CD4-positive, alpha-beta T cell (primary cell): Measurements from ENCODE around the gene RNU6-7. TPM values are rescaled to one million over a fixed set of nuclear protein-coding genes. Genes with fewer than 3 reads are reported as not detected.
A peak's percentile ranks its signal among the peaks of the same experiment; 100 is the strongest.

Experiments
- ATAC-seq: fragments of 200-7000 bp; cut with Tn5 transposase; one replicate; pipeline ENCODE4 v1.10.0; 2022; ENCODE audit warnings: mild to moderate bottlenecking; ENCODE audit not compliant: poor library complexity
- CTCF ChIA-PET: fragments of 350-600 bp; sonication (Branson Sonifier 250); formaldehyde crosslinking; loops from one replicate; lab custom pipeline; 2021; ENCODE audit warnings: antibody characterized with exemption, inconsistent platforms; lab: Charles Lee
- POLR2A ChIA-PET: fragments of 350-600 bp; sonication (Branson Sonifier 250); formaldehyde crosslinking; loops from one replicate; lab custom pipeline; 2021; ENCODE audit warnings: antibody characterized with exemption, inconsistent platforms; lab: Charles Lee
- DNase-seq, 14 experiments: peaks; one replicate each; pipeline ENCODE4 v3.0.0-alpha.2; 2013 to 2020; ENCODE audit warnings: mixed read lengths in 2 of 14
- H3K27ac ChIP-seq, 2 donors: one replicate each; pipeline versions ENCODE4 v1.5.1 to v1.7.0; 2013; ENCODE audit warnings: low read length in 2 of 2, low read depth in 1 of 2, mild to moderate bottlenecking in 1 of 2
- H3K27me3 ChIP-seq, 2 experiments: 1 replicate in 1 of 2; 2 replicates in 1 of 2; pipeline versions ENCODE4 v1.6.1 to v1.7.0; 2013; ENCODE audit warnings: low read length in 2 of 2, control low read depth in 1 of 2, mild to moderate bottlenecking in 1 of 2, moderate library complexity in 1 of 2; ENCODE audit not compliant: insufficient read depth in 2 of 2, control insufficient read depth in 1 of 2
- H3K36me3 ChIP-seq: one replicate; pipeline ENCODE4 v1.6.1; 2013; ENCODE audit warnings: low read length, control low read depth; ENCODE audit not compliant: insufficient read depth
- H3K4me1 ChIP-seq: one replicate; pipeline ENCODE4 v1.6.1; 2013; ENCODE audit warnings: low read length, control low read depth; ENCODE audit not compliant: insufficient read depth
- H3K4me3 ChIP-seq: one replicate; pipeline ENCODE4 v1.5.1; 2013; ENCODE audit warnings: mild to moderate bottlenecking, low read length, moderate library complexity
- H3K9me3 ChIP-seq, 2 experiments: 1 replicate in 1 of 2; 2 replicates in 1 of 2; pipeline versions ENCODE4 v1.6.1 to v1.7.0; 2013; ENCODE audit warnings: low read length in 2 of 2, mild to moderate bottlenecking in 2 of 2, control low read depth in 1 of 2, moderate library complexity in 1 of 2; ENCODE audit not compliant: control insufficient read depth in 1 of 2, insufficient read depth in 1 of 2
- H3K27ac Mint-ChIP-seq: one replicate; pipeline ENCODE4 v1.8.0; 2020; ENCODE audit warnings: mixed read lengths
- H3K27me3 Mint-ChIP-seq: one replicate; pipeline ENCODE4 v1.8.0; 2021; ENCODE audit warnings: mixed read lengths
- H3K36me3 Mint-ChIP-seq: one replicate; pipeline ENCODE4 v1.8.0; 2021; ENCODE audit warnings: low read depth, mixed read lengths
- H3K4me1 Mint-ChIP-seq: one replicate; pipeline ENCODE4 v1.8.0; 2021; ENCODE audit warnings: low read depth, mixed read lengths
- H3K4me3 Mint-ChIP-seq: one replicate; pipeline ENCODE4 v1.8.0; 2020; ENCODE audit warnings: mild to moderate bottlenecking, mixed read lengths
- H3K9me3 Mint-ChIP-seq: one replicate; pipeline ENCODE4 v1.8.0; 2020; ENCODE audit warnings: mixed read lengths
- CTCF ChIP-seq: fragments of 200-600 bp; IDR thresholded peaks from one replicate; pipeline ENCODE4 v1.8.0; 2022; ENCODE audit warnings: antibody characterized with exemption, mild to moderate bottlenecking
- intact Hi-C, 2 experiments: fragments of 100-400 bp; cut with DNase I in 1 of 2; cut with micrococcal nuclease in 1 of 2; formaldehyde crosslinking; loops; one replicate each; pipeline versions ENCODE4 v1.15.1 to v1.9.0; 2023 to 2025; cut with DNase I, micrococcal nuclease
- total RNA-seq, 174 experiments: library from RNA in 2 of 174; stranded (reverse) in 2 of 174; gene quantifications; one replicate each; pipeline ENCODE4 v1.2.3 and lab custom pipeline; 2021 to 2026

The RNU6-7 gene
- total RNA-seq, 2 experiments from 2014 or later = not detected

DNA sequence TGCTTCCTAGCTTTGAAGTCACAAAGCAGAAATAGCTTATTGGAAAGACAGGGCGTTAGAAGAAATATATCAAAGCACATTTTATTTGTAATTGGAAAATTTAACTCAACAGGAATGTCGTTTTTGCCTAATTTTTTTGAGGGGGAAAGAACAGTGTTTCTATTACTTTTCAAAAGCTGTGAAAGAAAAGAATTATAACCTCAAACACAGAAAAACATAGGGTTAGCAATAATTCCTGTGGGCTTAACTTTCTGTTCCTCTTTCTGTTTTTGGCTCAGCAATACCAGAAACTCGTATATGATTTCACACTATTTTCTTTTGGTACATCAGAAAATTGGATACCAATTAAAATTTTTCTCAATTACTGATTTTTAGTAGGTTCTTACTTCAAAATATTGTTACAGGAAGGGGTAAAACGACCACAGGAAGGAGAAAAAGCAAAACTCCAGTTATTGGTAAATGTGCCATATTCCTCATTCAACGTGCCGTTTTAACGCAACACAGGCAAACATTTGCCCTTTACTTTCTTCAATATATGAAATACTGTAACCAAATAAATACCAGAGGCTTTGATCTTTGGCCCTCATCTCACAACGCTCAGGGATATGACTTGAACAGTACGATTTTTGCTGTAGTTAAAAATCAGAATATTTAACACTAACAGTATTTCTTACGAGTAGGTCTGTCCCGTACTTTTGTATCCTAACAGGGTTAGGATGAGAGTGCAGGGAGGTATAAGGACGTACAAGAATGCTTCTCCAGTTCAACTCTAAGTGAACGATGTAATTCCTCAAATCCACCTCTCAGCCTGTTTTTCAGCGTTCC is 1.3 kb upstream of the RNU6-7 start:
- Mint-ChIP-seq H3K9me3 (no peaks in the 10 kb centered on the region), H3K27ac (peak overlapping the region; percentile 100), H3K36me3 (peaks cover 33% of the 10 kb centered on the region), H3K4me3 (peak overlapping the region; percentile 93), H3K4me1 (peaks cover 30% of the 10 kb centered on the region), H3K27me3 (peaks cover 12% of the 10 kb centered on the region)
- ChIA-PET POLR2A (interaction anchor here (1.3 to 3.0 kb wide), 2 partner anchors 123 kb away, joined by 9 to 54 read pairs; partner anchors contain the start of gene ARHGAP5), CTCF (interaction anchor here (1.3 kb wide), 1 partner anchor 127 kb away, joined by 5 read pairs; no protein-coding TSS in a partner anchor)
- intact Hi-C loops = loop anchor here (5.0 to 10.0 kb wide), 8 partner anchors 52 to 1576 kb away; partner anchors contain the start of genes AP4S1 (in 1 of the 2), DTD2 (in 1 of the 2), HEATR5A (in 1 of the 2) and HECTD1 (in 1 of the 2)
- DNase-seq (no peak), ATAC-seq (no peak)
- no peaks in the 10 kb centered on the region for H3K9me3 ChIP-seq
- TF ChIP-seq CTCF = no peak
- peaks cover 0 to 3% of the 10 kb centered on the region in 2 experiments for H3K27me3 ChIP-seq
- H3K36me3 ChIP-seq = no peaks in the 10 kb centered on the region
- peak overlapping the region; percentile 47 to 98 for H3K27ac ChIP-seq
- peaks cover 26% of the 10 kb centered on the region for H3K4me1 ChIP-seq
- H3K4me3 ChIP-seq = peak overlapping the region; percentile 85

GRCh38 chr14:32201193-32201815 is 541 bp upstream of the RNU6-7 start:
- DNase-seq (peak; percentile 41 to 88 (median 66)), ATAC-seq (peak; percentile 33)
- H3K27me3 Mint-ChIP-seq = peaks cover 12% of the 10 kb centered on the region
- Histone ChIP-seq H3K27ac (peak overlapping the region; percentile 47 to 98), H3K27me3 (no peaks in the 10 kb centered on the region), H3K36me3 (no peaks in the 10 kb centered on the region), H3K4me3 (peak overlapping the region; percentile 85), H3K9me3 (no peaks in the 10 kb centered on the region), H3K4me1 (peaks cover 26% of the 10 kb centered on the region)
- H3K4me3 Mint-ChIP-seq = peak overlapping the region; percentile 93
- H3K4me1 Mint-ChIP-seq = peaks cover 30% of the 10 kb centered on the region
- H3K36me3 Mint-ChIP-seq = peaks cover 33% of the 10 kb centered on the region
- ChIA-PET POLR2A (interaction anchor here (3.0 kb wide), 1 partner anchor 124 kb away, joined by 54 read pairs; the partner anchor contains the start of gene ARHGAP5), CTCF (no interaction called here)
- H3K9me3 Mint-ChIP-seq = no peaks in the 10 kb centered on the region
- intact Hi-C loops = loop anchor here (5.0 to 10.0 kb wide), 8 partner anchors 51 to 1577 kb away; partner anchors contain the start of genes AP4S1 (in 1 of the 2), DTD2 (in 1 of the 2), HEATR5A (in 1 of the 2) and HECTD1 (in 1 of the 2)
- TF ChIP-seq CTCF = no peak
- peak overlapping the region; percentile 100 for H3K27ac Mint-ChIP-seq

- Mint-ChIP-seq H3K27ac (peak overlapping the region; percentile 100), H3K9me3 (no peaks in the 10 kb centered on the region), H3K4me3 (peak overlapping the region; percentile 93), H3K36me3 (peaks cover 33% of the 10 kb centered on the region), H3K4me1 (peaks cover 30% of the 10 kb centered on the region), H3K27me3 (peaks cover 12% of the 10 kb centered on the region)
- Histone ChIP-seq H3K27me3 (no peaks in the 10 kb centered on the region), H3K27ac (peak overlapping the region; percentile 47 to 98), H3K4me3 (peak overlapping the region; percentile 85), H3K9me3 (no peaks in the 10 kb centered on the region), H3K4me1 (peaks cover 26% of the 10 kb centered on the region), H3K36me3 (no peaks in the 10 kb centered on the region)
- no peak for ATAC-seq
- peak in 2 of 14 experiments; percentile 34 to 43 for DNase-seq
- POLR2A ChIA-PET = interaction anchor here (0.9 to 3.0 kb wide), 2 partner anchors 125 to 745 kb away, joined by 4 to 54 read pairs; partner anchors contain the start of gene ARHGAP5
- intact Hi-C loops = loop anchor here (2.0 to 10.0 kb wide), 9 partner anchors 50 to 1578 kb away; partner anchors contain the start of genes NUBPL (in 2 of the 2), AP4S1 (in 1 of the 2), DTD2 (in 1 of the 2) and HEATR5A (in 1 of the 2)
- CTCF ChIA-PET = interaction anchor here (1.4 to 2.0 kb wide), 2 partner anchors 126 to 129 kb away, joined by 5 to 6 read pairs; partner anchors contain the start of gene ARHGAP5
- no peak for TF ChIP-seq CTCF
Observed at GRCh38 chr14:32202491-32202997, 699 bp downstream of the RNU6-7 start.
